ENCODE results near the gene ZFP36L1.

GRCh38 chr14:68749487-68750475 is 43.1 kb downstream of the ZFP36L1 start:
- TF ChIP-seq CTCF (IDR thresholded peaks at IDR 0.05; ENCODE audit: borderline replicate concordance, extremely low read depth, low read length, poor library complexity, severe bottlenecking), result no peak
- TF ChIP-seq EZH2 (IDR thresholded peaks at IDR 0.05; ENCODE audit: borderline replicate concordance, low read depth, low read length, severe bottlenecking), result no peak
